Lung (tissue), 12 donors: ENCODE data around the gene FAM83C. TPM values are rescaled to one million over a fixed set of nuclear protein-coding genes. Genes with fewer than 3 reads are reported as not detected.

Experiments used
- ATAC-seq: fragments of 200-7000 bp; cut with Tn5 transposase; one replicate; pipeline ENCODE4 v1.9.1; 2020; ENCODE audit warnings: moderate number of reproducible peaks; ENCODE audit not compliant: insufficient read depth, low FRiP score
- DNase-seq, 3 donors: peaks; one replicate each; pipeline ENCODE4 v3.0.0-alpha.2; 2013 to 2017
- H3K27ac ChIP-seq, 2 donors: one replicate each; pipeline ENCODE4 v1.5.1; 2013; ENCODE audit warnings: mild to moderate bottlenecking in 2 of 2, moderate library complexity in 2 of 2, control low read depth in 1 of 2, inconsistent platforms in 1 of 2, low read depth in 1 of 2, low read length in 1 of 2
- H3K27me3 ChIP-seq, 3 donors: one replicate each; pipeline ENCODE4 v1.5.1; 2013; ENCODE audit warnings: low read length in 2 of 3; ENCODE audit not compliant: control insufficient read depth in 3 of 3, insufficient read depth in 3 of 3
- H3K36me3 ChIP-seq, 4 donors: one replicate each; pipeline ENCODE4 v1.5.1; 2013; ENCODE audit warnings: low read length in 4 of 4, mild to moderate bottlenecking in 1 of 4, moderate library complexity in 1 of 4; ENCODE audit not compliant: control insufficient read depth in 4 of 4, insufficient read depth in 4 of 4
- H3K4me1 ChIP-seq, 5 donors: one replicate each; pipeline ENCODE4 v1.5.1; 2013; ENCODE audit warnings: low read length in 5 of 5, mild to moderate bottlenecking in 2 of 5, moderate library complexity in 1 of 5; ENCODE audit not compliant: control insufficient read depth in 5 of 5, insufficient read depth in 5 of 5
- H3K4me3 ChIP-seq: one replicate; pipeline ENCODE4 v1.5.1; 2013; ENCODE audit warnings: mild to moderate bottlenecking, control low read depth, moderate library complexity
- H3K9ac ChIP-seq, 2 donors: one replicate each; pipeline ENCODE4 v1.5.1; 2013; ENCODE audit warnings: low read length in 2 of 2, control low read depth in 1 of 2; ENCODE audit not compliant: insufficient read depth in 1 of 2
- H3K9me3 ChIP-seq, 4 donors: one replicate each; pipeline ENCODE4 v1.5.1; 2013; ENCODE audit warnings: low read length in 3 of 4, mild to moderate bottlenecking in 1 of 4, moderate library complexity in 1 of 4; ENCODE audit not compliant: control insufficient read depth in 4 of 4, insufficient read depth in 3 of 4
- WGBS, 2 donors: extraction: QIAGEN DNeasy Blood & Tissue Kit; methylation state at CpG; one replicate each; pipeline ENCODE4 v1.1.7; 2013; 5-methylcytosine and 5-hydroxymethylcytosine counted together
- polyA plus RNA-seq, 2 donors: library from polyadenylated mRNA; stranded (reverse); fragments of 200-250 nt; gene quantifications; one replicate each; pipeline ENCODE4 v1.2.1, GENCODE V29; 2013
- total RNA-seq, 2 donors: library from RNA; depleted of rRNA in 1 of 2; stranded (reverse); fragments of >200 nt in 1 of 2; gene quantifications; one replicate each; pipeline ENCODE4 v1.2.1, GENCODE V29; 2014 to 2021
- TF ChIP-seq, protein P1 (sequence below): IDR thresholded peaks from 2 replicates; pipeline ENCODE4 v1.5.1; 2012; ENCODE audit warnings: mild to moderate bottlenecking; ENCODE audit errors: control extremely low read depth, extremely low read depth
- donor health status: control.
- donor health status: control.
- donor health status: Bipolar disorder and iron deficiency.
- donor health status: healthy.
- donor health status: DM: yes; HTN: yes; CAD: no.

Gene FAM83C
- total and polyA plus RNA-seq, 4 donors, result not detected

DNA sequence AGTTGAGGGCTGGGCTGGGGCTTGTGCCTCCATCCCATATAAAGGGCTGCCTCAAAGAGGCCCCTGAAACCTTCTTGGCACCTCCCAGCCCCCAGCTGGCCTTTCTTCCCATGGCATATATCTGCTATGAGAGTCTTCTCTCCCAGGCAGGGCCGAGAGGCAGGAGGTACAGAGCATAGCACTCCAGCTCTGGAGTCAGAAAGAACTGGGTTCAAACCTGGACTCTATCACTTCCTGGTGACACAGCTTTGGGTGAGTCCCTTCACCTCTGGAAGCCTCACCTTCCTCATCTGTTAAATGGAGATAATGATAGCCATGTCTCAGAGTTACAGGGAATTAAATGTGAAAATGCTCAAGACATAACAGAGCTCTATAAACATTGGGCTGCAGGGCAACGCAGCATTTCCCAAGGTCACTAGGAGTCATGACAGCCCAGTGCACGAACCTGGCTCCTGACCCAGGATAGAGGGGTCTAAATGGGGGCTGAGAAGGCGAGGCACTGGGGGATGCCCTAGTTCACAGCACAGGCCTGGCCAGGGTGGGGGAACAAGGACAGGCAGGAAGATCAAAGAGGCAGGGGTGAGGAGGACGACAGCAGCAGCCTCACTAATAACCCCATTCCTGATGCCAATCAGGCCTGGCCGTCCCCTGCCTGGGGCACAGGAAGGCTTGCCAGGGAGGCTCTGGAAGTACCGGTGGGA is 1.9 kb downstream of the FAM83C start:
- ATAC-seq (no peak), DNase-seq (no peak)
- Histone ChIP-seq H3K4me3 (no peak overlapping the region), H3K27ac (no peak overlapping the region), H3K4me1 (peaks cover 0 to 3% (median 0%) of the 10 kb centered on the region in 5 donors), H3K36me3 (no peaks in the 10 kb centered on the region), H3K27me3 (peaks cover 0 to 2% (median 2%) of the 10 kb centered on the region in 3 donors), H3K9me3 (no peaks in the 10 kb centered on the region), H3K9ac (no peak overlapping the region)
- TF ChIP-seq, protein P1, sequence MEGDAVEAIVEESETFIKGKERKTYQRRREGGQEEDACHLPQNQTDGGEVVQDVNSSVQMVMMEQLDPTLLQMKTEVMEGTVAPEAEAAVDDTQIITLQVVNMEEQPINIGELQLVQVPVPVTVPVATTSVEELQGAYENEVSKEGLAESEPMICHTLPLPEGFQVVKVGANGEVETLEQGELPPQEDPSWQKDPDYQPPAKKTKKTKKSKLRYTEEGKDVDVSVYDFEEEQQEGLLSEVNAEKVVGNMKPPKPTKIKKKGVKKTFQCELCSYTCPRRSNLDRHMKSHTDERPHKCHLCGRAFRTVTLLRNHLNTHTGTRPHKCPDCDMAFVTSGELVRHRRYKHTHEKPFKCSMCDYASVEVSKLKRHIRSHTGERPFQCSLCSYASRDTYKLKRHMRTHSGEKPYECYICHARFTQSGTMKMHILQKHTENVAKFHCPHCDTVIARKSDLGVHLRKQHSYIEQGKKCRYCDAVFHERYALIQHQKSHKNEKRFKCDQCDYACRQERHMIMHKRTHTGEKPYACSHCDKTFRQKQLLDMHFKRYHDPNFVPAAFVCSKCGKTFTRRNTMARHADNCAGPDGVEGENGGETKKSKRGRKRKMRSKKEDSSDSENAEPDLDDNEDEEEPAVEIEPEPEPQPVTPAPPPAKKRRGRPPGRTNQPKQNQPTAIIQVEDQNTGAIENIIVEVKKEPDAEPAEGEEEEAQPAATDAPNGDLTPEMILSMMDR, result no peak
- 72 to 84% methylated on average over 7 of the region's 7 CpGs for WGBS, 2 donors

DNA sequence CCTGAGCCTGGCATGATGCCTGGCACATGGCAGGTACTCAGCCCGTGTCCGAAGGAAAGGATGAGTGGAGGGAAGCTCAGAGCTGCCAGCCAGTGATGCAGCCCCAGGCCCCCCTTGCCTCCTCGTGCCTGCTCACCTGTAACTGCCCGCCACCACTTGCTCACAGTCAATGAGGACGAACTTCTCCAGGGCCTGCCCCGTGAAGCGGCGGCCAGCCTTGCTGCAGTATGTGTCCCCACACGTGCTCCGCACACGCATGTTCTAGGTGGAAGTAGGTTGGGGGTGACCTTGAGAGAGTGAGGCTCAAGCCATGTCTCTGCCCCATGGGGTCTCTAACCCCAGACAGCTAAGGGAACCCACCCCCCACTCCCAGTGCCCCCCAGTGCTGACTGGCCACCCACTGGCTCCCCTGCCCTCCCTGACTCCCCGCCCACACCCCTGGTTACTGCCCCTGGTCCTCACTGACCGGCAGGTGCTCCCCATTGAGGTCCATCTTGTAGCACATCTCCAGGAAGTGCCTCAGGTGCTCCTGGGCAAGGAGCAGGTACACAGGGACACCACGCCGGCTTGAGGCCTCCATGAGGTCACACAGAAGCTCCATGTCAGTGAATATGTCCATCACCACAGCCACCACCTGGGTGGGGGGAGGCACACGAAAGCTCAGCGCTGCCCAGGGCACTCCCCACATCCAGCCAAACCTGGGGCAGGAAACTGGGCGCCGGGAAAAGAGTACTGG is 3.7 kb downstream of the FAM83C start:
- Histone ChIP-seq H3K4me1 (peaks cover 0 to 13% (median 3%) of the 10 kb centered on the region in 5 donors), H3K36me3 (no peaks in the 10 kb centered on the region), H3K27ac (no peak overlapping the region), H3K27me3 (no peaks in the 10 kb centered on the region), H3K4me3 (no peak overlapping the region), H3K9me3 (no peaks in the 10 kb centered on the region), H3K9ac (no peak overlapping the region)
- TF ChIP-seq, protein P1, result no peak
- DNase-seq (no peak), ATAC-seq (no peak)
- WGBS, 2 donors, result 81 to 87% methylated on average over 19 of the region's 19 CpGs

DNA sequence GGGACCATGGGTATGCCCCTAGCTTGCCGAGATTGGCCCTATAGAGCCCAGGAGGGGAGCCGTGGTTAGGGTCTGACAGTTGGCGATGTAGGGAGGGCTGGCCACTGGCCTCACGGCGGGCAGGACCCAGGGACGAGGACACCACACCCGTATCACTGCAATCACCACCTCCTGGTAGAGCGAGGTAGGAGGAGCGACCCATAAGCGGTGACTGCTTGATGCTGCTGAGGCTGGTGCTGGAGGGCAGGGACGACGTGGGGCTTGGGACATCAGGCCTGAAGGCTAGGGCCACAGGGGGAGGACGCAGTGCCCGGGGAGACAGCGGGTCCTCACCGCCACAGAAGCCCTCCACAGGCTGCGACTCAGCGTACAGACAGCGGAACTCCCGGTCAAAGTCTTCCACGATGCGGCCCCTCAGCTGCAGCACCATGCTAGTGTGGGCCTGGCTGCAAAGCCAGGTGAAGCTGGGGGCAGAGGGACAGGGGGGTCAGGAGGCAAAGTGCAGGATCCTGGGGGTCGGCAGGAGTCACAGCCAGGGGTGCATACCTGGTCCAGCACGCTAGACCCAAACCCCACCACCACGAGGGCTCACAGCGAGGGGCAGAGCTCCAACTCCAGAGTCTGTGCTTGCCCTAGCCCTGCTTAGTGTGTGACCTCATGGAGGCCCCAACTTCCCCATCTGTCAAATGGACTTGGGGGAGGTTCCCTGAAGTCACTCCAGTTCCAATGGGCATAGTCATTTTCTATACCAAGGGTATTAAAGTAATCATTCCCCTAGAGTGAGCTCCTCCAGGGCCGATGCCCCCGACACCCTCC is 4.5 kb downstream of the FAM83C start:
- no peak for ATAC-seq
- Histone ChIP-seq H3K4me3 (no peak overlapping the region), H3K36me3 (no peaks in the 10 kb centered on the region), H3K27ac (no peak overlapping the region), H3K9ac (no peak overlapping the region), H3K27me3 (no peaks in the 10 kb centered on the region), H3K4me1 (peaks cover 0 to 16% (median 5%) of the 10 kb centered on the region in 5 donors), H3K9me3 (no peaks in the 10 kb centered on the region)
- 89 to 93% methylated on average over 27 to 28 of the region's 28 CpGs for WGBS, 2 donors
- TF ChIP-seq, protein P1, result no peak
- no peak for DNase-seq
